ENCODE measurements around the gene FGFBP2.

DNA sequence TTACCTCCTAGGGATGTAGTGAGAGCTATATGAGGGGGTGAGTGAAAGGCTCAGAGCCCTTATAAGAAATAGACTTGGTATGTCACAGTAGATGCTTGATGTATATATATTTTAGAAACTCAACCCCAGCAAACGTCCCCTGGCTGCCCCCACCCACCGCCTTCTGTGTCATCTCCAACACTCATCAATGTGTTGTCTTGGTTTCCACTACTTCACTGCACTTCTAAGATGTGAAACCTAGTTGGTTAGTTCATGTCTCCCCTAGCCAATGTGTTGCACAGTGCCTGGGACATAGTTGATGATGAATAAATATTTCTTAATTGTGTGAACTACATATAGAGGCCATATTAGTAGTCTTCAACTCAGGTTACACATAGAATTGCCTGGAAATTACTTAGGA, 4.4 kb downstream of the FGFBP2 start:
- TF ChIP-seq, protein P1, sequence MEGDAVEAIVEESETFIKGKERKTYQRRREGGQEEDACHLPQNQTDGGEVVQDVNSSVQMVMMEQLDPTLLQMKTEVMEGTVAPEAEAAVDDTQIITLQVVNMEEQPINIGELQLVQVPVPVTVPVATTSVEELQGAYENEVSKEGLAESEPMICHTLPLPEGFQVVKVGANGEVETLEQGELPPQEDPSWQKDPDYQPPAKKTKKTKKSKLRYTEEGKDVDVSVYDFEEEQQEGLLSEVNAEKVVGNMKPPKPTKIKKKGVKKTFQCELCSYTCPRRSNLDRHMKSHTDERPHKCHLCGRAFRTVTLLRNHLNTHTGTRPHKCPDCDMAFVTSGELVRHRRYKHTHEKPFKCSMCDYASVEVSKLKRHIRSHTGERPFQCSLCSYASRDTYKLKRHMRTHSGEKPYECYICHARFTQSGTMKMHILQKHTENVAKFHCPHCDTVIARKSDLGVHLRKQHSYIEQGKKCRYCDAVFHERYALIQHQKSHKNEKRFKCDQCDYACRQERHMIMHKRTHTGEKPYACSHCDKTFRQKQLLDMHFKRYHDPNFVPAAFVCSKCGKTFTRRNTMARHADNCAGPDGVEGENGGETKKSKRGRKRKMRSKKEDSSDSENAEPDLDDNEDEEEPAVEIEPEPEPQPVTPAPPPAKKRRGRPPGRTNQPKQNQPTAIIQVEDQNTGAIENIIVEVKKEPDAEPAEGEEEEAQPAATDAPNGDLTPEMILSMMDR (IDR thresholded peaks at IDR 0.05) = no peak
- no peak for TF ChIP-seq EP300 (IDR thresholded peaks at IDR 0.05)
- no peak for TF ChIP-seq POLR2AphosphoS5 (IDR thresholded peaks at IDR 0.05)
- no peak for TF ChIP-seq POLR2A (IDR thresholded peaks at IDR 0.05)
